Measurements from ENCODE around the gene GPRC5C.

GPRC5C gene

GRCh38 chr17:74391771-74392170, 40.1 kb upstream of the GPRC5C start:
- Histone ChIP-seq H3K9me3 (ENCODE audit: control insufficient read depth in 1 of 2, low read length in 2 of 2) (no peaks in the 10 kb centered on the region), H3K4me3 (ENCODE audit: low read depth in 1 of 2, low read length in 2 of 2) (no peak overlapping the region), H3K36me3 (ENCODE audit: control insufficient read depth in 1 of 2, insufficient read depth in 2 of 2, low read length in 2 of 2) (no peaks in the 10 kb centered on the region), H3K4me1 (ENCODE audit: control insufficient read depth in 1 of 2, insufficient read depth in 2 of 2, low read length in 2 of 2) (peaks cover 16 to 24% of the 10 kb centered on the region in 2 donors), H3K27ac (ENCODE audit: low read depth, low read length) (no peak overlapping the region), H3K9ac (ENCODE audit: low read depth in 1 of 2, low read length in 2 of 2) (no peak overlapping the region), H3K27me3 (ENCODE audit: control insufficient read depth in 1 of 2, insufficient read depth in 2 of 2, low read length in 2 of 2) (no peaks in the 10 kb centered on the region)

- Histone ChIP-seq H3K4me3 (ENCODE audit: low read depth in 1 of 2, low read length in 2 of 2) (no peak overlapping the region), H3K36me3 (ENCODE audit: control insufficient read depth in 1 of 2, insufficient read depth in 2 of 2, low read length in 2 of 2) (no peaks in the 10 kb centered on the region)
Observed at GRCh38 chr17:74392848-74393247, 39.0 kb upstream of the GPRC5C start.

GRCh38 chr17:74393346-74393942, 38.4 kb upstream of the GPRC5C start:
- Histone ChIP-seq H3K4me1 (ENCODE audit: control insufficient read depth in 1 of 2, insufficient read depth in 2 of 2, low read length in 2 of 2) (peaks cover 11% of the 10 kb centered on the region in 2 donors), H3K27me3 (ENCODE audit: control insufficient read depth in 1 of 2, insufficient read depth in 2 of 2, low read length in 2 of 2) (no peaks in the 10 kb centered on the region), H3K9ac (ENCODE audit: low read depth in 1 of 2, low read length in 2 of 2) (no peak overlapping the region)

More at GRCh38 chr17:74392848-74393247, 39.0 kb upstream of the GPRC5C start:
- Histone ChIP-seq H3K9ac (ENCODE audit: low read depth in 1 of 2, low read length in 2 of 2) (no peak overlapping the region), H3K9me3 (ENCODE audit: control insufficient read depth in 1 of 2, low read length in 2 of 2) (no peaks in the 10 kb centered on the region), H3K27me3 (ENCODE audit: control insufficient read depth in 1 of 2, insufficient read depth in 2 of 2, low read length in 2 of 2) (no peaks in the 10 kb centered on the region), H3K4me1 (ENCODE audit: control insufficient read depth in 1 of 2, insufficient read depth in 2 of 2, low read length in 2 of 2) (peaks cover 11 to 13% of the 10 kb centered on the region in 2 donors), H3K27ac (ENCODE audit: low read depth, low read length) (no peak overlapping the region)

GRCh38 chr17:74394275-74394950, 37.5 kb upstream of the GPRC5C start:
- H3K4me1 ChIP-seq (ENCODE audit: control insufficient read depth in 1 of 2, insufficient read depth in 2 of 2, low read length in 2 of 2), result peaks cover 11% of the 10 kb centered on the region in 2 donors
- no peaks in the 10 kb centered on the region for H3K27me3 ChIP-seq (ENCODE audit: control insufficient read depth in 1 of 2, insufficient read depth in 2 of 2, low read length in 2 of 2)
- no peaks in the 10 kb centered on the region for H3K36me3 ChIP-seq (ENCODE audit: control insufficient read depth in 1 of 2, insufficient read depth in 2 of 2, low read length in 2 of 2)
- no peak overlapping the region for H3K4me3 ChIP-seq (ENCODE audit: low read depth in 1 of 2, low read length in 2 of 2)
- H3K27ac ChIP-seq (ENCODE audit: low read depth, low read length), result no peak overlapping the region
- no peak overlapping the region for H3K9ac ChIP-seq (ENCODE audit: low read depth in 1 of 2, low read length in 2 of 2)
- H3K9me3 ChIP-seq (ENCODE audit: control insufficient read depth in 1 of 2, low read length in 2 of 2), result no peaks in the 10 kb centered on the region

More at GRCh38 chr17:74393346-74393942, 38.4 kb upstream of the GPRC5C start:
- H3K9me3 ChIP-seq (ENCODE audit: control insufficient read depth in 1 of 2, low read length in 2 of 2), result no peaks in the 10 kb centered on the region
- H3K36me3 ChIP-seq (ENCODE audit: control insufficient read depth in 1 of 2, insufficient read depth in 2 of 2, low read length in 2 of 2), result no peaks in the 10 kb centered on the region
- H3K4me3 ChIP-seq (ENCODE audit: low read depth in 1 of 2, low read length in 2 of 2), result no peak overlapping the region
- no peak overlapping the region for H3K27ac ChIP-seq (ENCODE audit: low read depth, low read length)

- no peaks in the 10 kb centered on the region for H3K27me3 ChIP-seq (ENCODE audit: control insufficient read depth in 1 of 2, insufficient read depth in 2 of 2, low read length in 2 of 2)
- no peaks in the 10 kb centered on the region for H3K36me3 ChIP-seq (ENCODE audit: control insufficient read depth in 1 of 2, insufficient read depth in 2 of 2, low read length in 2 of 2)
- H3K9ac ChIP-seq (ENCODE audit: low read depth in 1 of 2, low read length in 2 of 2), result peak overlapping the region in 1 of 2 donors; percentile 60
- peaks cover 11% of the 10 kb centered on the region in 2 donors for H3K4me1 ChIP-seq (ENCODE audit: control insufficient read depth in 1 of 2, insufficient read depth in 2 of 2, low read length in 2 of 2)
- H3K27ac ChIP-seq (ENCODE audit: low read depth, low read length), result no peak overlapping the region
- H3K4me3 ChIP-seq (ENCODE audit: low read depth in 1 of 2, low read length in 2 of 2), result no peak overlapping the region
- H3K9me3 ChIP-seq (ENCODE audit: control insufficient read depth in 1 of 2, low read length in 2 of 2), result no peaks in the 10 kb centered on the region
Observed at GRCh38 chr17:74394977-74395376, 36.9 kb upstream of the GPRC5C start.

- no peaks in the 10 kb centered on the region for H3K27me3 ChIP-seq (ENCODE audit: control insufficient read depth in 1 of 2, insufficient read depth in 2 of 2, low read length in 2 of 2)
- peaks cover 11% of the 10 kb centered on the region in 2 donors for H3K4me1 ChIP-seq (ENCODE audit: control insufficient read depth in 1 of 2, insufficient read depth in 2 of 2, low read length in 2 of 2)
- no peaks in the 10 kb centered on the region for H3K9me3 ChIP-seq (ENCODE audit: control insufficient read depth in 1 of 2, low read length in 2 of 2)
- no peaks in the 10 kb centered on the region for H3K36me3 ChIP-seq (ENCODE audit: control insufficient read depth in 1 of 2, insufficient read depth in 2 of 2, low read length in 2 of 2)
- H3K4me3 ChIP-seq (ENCODE audit: low read depth in 1 of 2, low read length in 2 of 2), result no peak overlapping the region
- no peak overlapping the region for H3K27ac ChIP-seq (ENCODE audit: low read depth, low read length)
- no peak overlapping the region for H3K9ac ChIP-seq (ENCODE audit: low read depth in 1 of 2, low read length in 2 of 2)
Observed at GRCh38 chr17:74396567-74396966, 35.3 kb upstream of the GPRC5C start.

GRCh38 chr17:74402048-74402447, 29.8 kb upstream of the GPRC5C start:
- Histone ChIP-seq H3K9ac (ENCODE audit: low read depth in 1 of 2, low read length in 2 of 2) (no peak overlapping the region), H3K4me1 (ENCODE audit: control insufficient read depth in 1 of 2, insufficient read depth in 2 of 2, low read length in 2 of 2) (no peaks in the 10 kb centered on the region), H3K4me3 (ENCODE audit: low read depth in 1 of 2, low read length in 2 of 2) (no peak overlapping the region), H3K36me3 (ENCODE audit: control insufficient read depth in 1 of 2, insufficient read depth in 2 of 2, low read length in 2 of 2) (no peaks in the 10 kb centered on the region), H3K27me3 (ENCODE audit: control insufficient read depth in 1 of 2, insufficient read depth in 2 of 2, low read length in 2 of 2) (no peaks in the 10 kb centered on the region), H3K27ac (ENCODE audit: low read depth, low read length) (no peak overlapping the region), H3K9me3 (ENCODE audit: control insufficient read depth in 1 of 2, low read length in 2 of 2) (no peaks in the 10 kb centered on the region)

- H3K4me3 ChIP-seq (ENCODE audit: low read depth in 1 of 2, low read length in 2 of 2), result no peak overlapping the region
- no peaks in the 10 kb centered on the region for H3K27me3 ChIP-seq (ENCODE audit: control insufficient read depth in 1 of 2, insufficient read depth in 2 of 2, low read length in 2 of 2)
- H3K36me3 ChIP-seq (ENCODE audit: control insufficient read depth in 1 of 2, insufficient read depth in 2 of 2, low read length in 2 of 2), result no peaks in the 10 kb centered on the region
- H3K4me1 ChIP-seq (ENCODE audit: control insufficient read depth in 1 of 2, insufficient read depth in 2 of 2, low read length in 2 of 2), result no peaks in the 10 kb centered on the region
- H3K9me3 ChIP-seq (ENCODE audit: control insufficient read depth in 1 of 2, low read length in 2 of 2), result no peaks in the 10 kb centered on the region
- no peak overlapping the region for H3K9ac ChIP-seq (ENCODE audit: low read depth in 1 of 2, low read length in 2 of 2)
- no peak overlapping the region for H3K27ac ChIP-seq (ENCODE audit: low read depth, low read length)
Observed at GRCh38 chr17:74403512-74404137, 28.3 kb upstream of the GPRC5C start.

GRCh38 chr17:74404218-74404617, 27.7 kb upstream of the GPRC5C start:
- H3K27me3 ChIP-seq (ENCODE audit: control insufficient read depth in 1 of 2, insufficient read depth in 2 of 2, low read length in 2 of 2), result no peaks in the 10 kb centered on the region
- no peaks in the 10 kb centered on the region for H3K4me1 ChIP-seq (ENCODE audit: control insufficient read depth in 1 of 2, insufficient read depth in 2 of 2, low read length in 2 of 2)
- no peaks in the 10 kb centered on the region for H3K9me3 ChIP-seq (ENCODE audit: control insufficient read depth in 1 of 2, low read length in 2 of 2)
- no peaks in the 10 kb centered on the region for H3K36me3 ChIP-seq (ENCODE audit: control insufficient read depth in 1 of 2, insufficient read depth in 2 of 2, low read length in 2 of 2)
- H3K27ac ChIP-seq (ENCODE audit: low read depth, low read length), result no peak overlapping the region
- H3K4me3 ChIP-seq (ENCODE audit: low read depth in 1 of 2, low read length in 2 of 2), result no peak overlapping the region
- H3K9ac ChIP-seq (ENCODE audit: low read depth in 1 of 2, low read length in 2 of 2), result no peak overlapping the region

- H3K4me1 ChIP-seq (ENCODE audit: control insufficient read depth in 1 of 2, insufficient read depth in 2 of 2, low read length in 2 of 2), result no peaks in the 10 kb centered on the region
- no peaks in the 10 kb centered on the region for H3K36me3 ChIP-seq (ENCODE audit: control insufficient read depth in 1 of 2, insufficient read depth in 2 of 2, low read length in 2 of 2)
- no peak overlapping the region for H3K4me3 ChIP-seq (ENCODE audit: low read depth in 1 of 2, low read length in 2 of 2)
- H3K27ac ChIP-seq (ENCODE audit: low read depth, low read length), result no peak overlapping the region
- no peaks in the 10 kb centered on the region for H3K27me3 ChIP-seq (ENCODE audit: control insufficient read depth in 1 of 2, insufficient read depth in 2 of 2, low read length in 2 of 2)
- no peaks in the 10 kb centered on the region for H3K9me3 ChIP-seq (ENCODE audit: control insufficient read depth in 1 of 2, low read length in 2 of 2)
- no peak overlapping the region for H3K9ac ChIP-seq (ENCODE audit: low read depth in 1 of 2, low read length in 2 of 2)
Observed at GRCh38 chr17:74404789-74405188, 27.1 kb upstream of the GPRC5C start.

Measured in duodenal mucosa (tissue), 2 donors.